Right lobe of liver (tissue), 6 donors: ENCODE data around the gene MPEG1. TPM values are rescaled to one million over a fixed set of nuclear protein-coding genes. Genes with fewer than 3 reads are reported as not detected.

Experiments used
- ATAC-seq, 4 donors: fragments of 200-7000 bp; cut with Tn5 transposase; one replicate each; pipeline ENCODE4 v1.9.1; 2020; ENCODE audit warnings: mild to moderate bottlenecking in 4 of 4, moderate library complexity in 4 of 4
- DNase-seq, 3 donors: peaks; one replicate each; pipeline ENCODE4 v3.0.0-alpha.2; 2020
- H3K27ac ChIP-seq, 3 donors: fragments of 200-600 bp; one replicate each; pipeline ENCODE4 v1.8.0; 2022
- H3K27me3 ChIP-seq, 2 donors: fragments of 200-600 bp; one replicate each; pipeline ENCODE4 v1.8.0; 2022
- H3K36me3 ChIP-seq, 4 donors: fragments of 200-600 bp; sonication (generic) in 1 of 4; one replicate each; pipeline versions ENCODE4 v1.5.1 to v1.8.0; 2017 to 2022; ENCODE audit warnings: control low read depth in 1 of 4
- H3K4me1 ChIP-seq, 4 donors: fragments of 200-600 bp; sonication (generic) in 1 of 4; one replicate each; pipeline versions ENCODE4 v1.5.1 to v1.8.0; 2017 to 2022; ENCODE audit warnings: control low read depth in 1 of 4
- H3K4me3 ChIP-seq, 3 donors: fragments of 200-600 bp; one replicate each; pipeline ENCODE4 v1.8.0; 2022
- H3K9me3 ChIP-seq, 4 donors: fragments of 200-600 bp; sonication (generic) in 1 of 4; one replicate each; pipeline versions ENCODE4 v1.5.1 to v1.8.0; 2017 to 2022; ENCODE audit warnings: control low read depth in 1 of 4
- POLR2A ChIP-seq: fragments of 450-650 bp; IDR thresholded peaks from one replicate; pipeline ENCODE4 v1.6.1; 2017; ENCODE audit warnings: antibody characterized with exemption, mild to moderate bottlenecking
- WGBS: methylation state at CpG from one replicate; pipeline ENCODE4 v1.1.6; 2018; ENCODE audit warnings: low coverage, low lambda C conversion rate; ENCODE audit not compliant: insufficient coverage; ENCODE audit errors: missing lambda C conversion rate; 5-methylcytosine and 5-hydroxymethylcytosine counted together
- intact Hi-C, 2 donors: fragments of 100-400 bp; cut with DNase I; formaldehyde crosslinking; loops; one replicate each; pipeline versions ENCODE4 v1.11.2 to v1.14.1; 2022
- total RNA-seq, 6 experiments: library from RNA; depleted of rRNA in 2 of 6; stranded (reverse); fragments of >200 nt in 2 of 6; fragmentation: NEBNext Ultra II Directional in 3 of 6; extraction: Animal tissue kit (Norgen Biotek cat#: 25700) in 3 of 6; gene quantifications; one replicate each; pipeline versions ENCODE4 v1.1.0 to v1.2.4, GENCODE V29; 2016 to 2023
- TF ChIP-seq, protein P1 (sequence below), 4 donors: fragments of 200-600 bp in 3 of 4; fragments of 450-650 bp in 1 of 4; IDR thresholded peaks; one replicate each; pipeline versions ENCODE4 v1.5.1 to v1.8.0; 2016 to 2022; ENCODE audit warnings: antibody characterized with exemption in 4 of 4, mild to moderate bottlenecking in 2 of 4
- donor health status: DM: no; HTN: yes; CAD: no.
- donor health status: DM: no; HTN: no; CAD: no.
- donor health status: DM: no; HTN: no; CAD: no.
- donor health status: DM: no; HTN: yes; CAD: no.
- donor health status: DM: no; HTN: yes; CAD: no.

MPEG1 gene
- total RNA-seq, 6 experiments from 2014 or later, result 5.6 to 22.6 (median 7.4) TPM

- TF ChIP-seq, protein P1, sequence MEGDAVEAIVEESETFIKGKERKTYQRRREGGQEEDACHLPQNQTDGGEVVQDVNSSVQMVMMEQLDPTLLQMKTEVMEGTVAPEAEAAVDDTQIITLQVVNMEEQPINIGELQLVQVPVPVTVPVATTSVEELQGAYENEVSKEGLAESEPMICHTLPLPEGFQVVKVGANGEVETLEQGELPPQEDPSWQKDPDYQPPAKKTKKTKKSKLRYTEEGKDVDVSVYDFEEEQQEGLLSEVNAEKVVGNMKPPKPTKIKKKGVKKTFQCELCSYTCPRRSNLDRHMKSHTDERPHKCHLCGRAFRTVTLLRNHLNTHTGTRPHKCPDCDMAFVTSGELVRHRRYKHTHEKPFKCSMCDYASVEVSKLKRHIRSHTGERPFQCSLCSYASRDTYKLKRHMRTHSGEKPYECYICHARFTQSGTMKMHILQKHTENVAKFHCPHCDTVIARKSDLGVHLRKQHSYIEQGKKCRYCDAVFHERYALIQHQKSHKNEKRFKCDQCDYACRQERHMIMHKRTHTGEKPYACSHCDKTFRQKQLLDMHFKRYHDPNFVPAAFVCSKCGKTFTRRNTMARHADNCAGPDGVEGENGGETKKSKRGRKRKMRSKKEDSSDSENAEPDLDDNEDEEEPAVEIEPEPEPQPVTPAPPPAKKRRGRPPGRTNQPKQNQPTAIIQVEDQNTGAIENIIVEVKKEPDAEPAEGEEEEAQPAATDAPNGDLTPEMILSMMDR (IDR thresholded peaks at IDR 0.05), result no peak
- no peak for TF ChIP-seq POLR2A
- no peak for DNase-seq
- Histone ChIP-seq H3K27ac (no peak overlapping the region), H3K27me3 (no peaks in the 10 kb centered on the region), H3K9me3 (no peaks in the 10 kb centered on the region), H3K36me3 (peaks cover 0 to 4% (median 2%) of the 10 kb centered on the region in 4 donors), H3K4me1 (peaks cover 0 to 35% (median 11%) of the 10 kb centered on the region in 4 donors), H3K4me3 (no peak overlapping the region)
- intact Hi-C loops, result no loop called here
- no peak for ATAC-seq
Measured at GRCh38 chr11:59178402-59178801, 34.3 kb downstream of the MPEG1 start.

GRCh38 chr11:59176330-59176729 lies 36.4 kb downstream of the MPEG1 start:
- peaks cover 0 to 34% (median 11%) of the 10 kb centered on the region in 4 donors for H3K4me1 ChIP-seq
- peak in 3 of 4 donors; percentile 5 to 35 (median 19) for ATAC-seq
- H3K27me3 ChIP-seq, result no peaks in the 10 kb centered on the region
- no peak overlapping the region for H3K4me3 ChIP-seq
- WGBS, result 48% methylated on average over 7 of the region's 7 CpGs
- no peaks in the 10 kb centered on the region for H3K9me3 ChIP-seq
- TF ChIP-seq, protein P1 (IDR thresholded peaks at IDR 0.05), result no peak
- TF ChIP-seq POLR2A, result peak; percentile 5
- DNase-seq, result peak in 1 of 3 donors; percentile 62
- peak overlapping the region; percentile 78 to 91 (median 79) for H3K27ac ChIP-seq
- H3K36me3 ChIP-seq, result no peaks in the 10 kb centered on the region
- intact Hi-C loops, result no loop called here

DNA sequence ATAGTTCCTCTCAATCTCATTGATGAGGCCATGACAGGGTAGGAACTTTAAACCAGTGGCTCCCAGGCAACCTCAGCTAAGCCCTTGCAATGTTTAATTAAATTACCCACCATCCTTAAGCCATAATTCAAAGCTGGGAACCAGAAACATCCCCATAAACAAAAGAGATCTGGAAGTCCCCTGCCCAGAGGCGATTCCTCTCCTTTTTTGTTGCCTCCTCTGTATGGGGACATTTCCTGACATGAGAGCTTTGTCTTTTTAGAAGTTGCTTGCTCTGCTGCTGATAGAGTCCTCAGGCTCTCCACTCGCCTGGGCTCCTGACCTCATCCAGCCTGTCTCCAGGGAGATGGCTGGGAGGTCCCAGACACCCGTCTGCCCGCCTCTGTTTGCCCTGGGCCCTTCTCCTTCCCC lies 37.6 kb downstream of the MPEG1 start:
- DNase-seq, result peak in 1 of 3 donors; percentile 33
- intact Hi-C loops, result no loop called here
- whole genome bisulfite sequencing, result 35% methylated on average over 4 of the region's 4 CpGs

DNA sequence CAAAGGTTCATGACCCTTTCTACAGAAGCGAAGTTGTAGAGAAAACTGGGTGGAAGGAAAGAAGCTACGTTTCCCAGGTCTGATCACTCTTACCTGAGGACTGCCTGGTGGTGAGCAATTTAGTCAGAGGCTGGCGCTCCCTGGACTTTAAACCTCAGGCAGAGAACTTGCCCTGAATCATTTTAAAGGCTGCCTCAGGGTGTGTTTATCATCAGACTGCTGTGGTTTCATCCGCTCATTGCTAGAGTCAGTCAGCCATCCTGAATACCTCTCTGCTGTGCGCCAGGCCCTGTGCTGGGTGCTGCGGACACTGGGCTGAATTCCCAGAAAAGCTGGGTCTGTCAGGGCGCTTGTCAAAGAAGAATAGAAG lies 38.1 kb downstream of the MPEG1 start:
- ATAC-seq, result peak; percentile 22 to 57 (median 49)

More for the DNA sequence above, 37.6 kb downstream of the MPEG1 start:
- ATAC-seq, result no peak
- Histone ChIP-seq H3K4me3 (peak overlapping the region in 1 of 3 donors; percentile 74), H3K27ac (peak overlapping the region; percentile 78 to 91 (median 79)), H3K9me3 (no peaks in the 10 kb centered on the region), H3K4me1 (peaks cover 0 to 34% (median 11%) of the 10 kb centered on the region in 4 donors), H3K36me3 (no peaks in the 10 kb centered on the region), H3K27me3 (no peaks in the 10 kb centered on the region)
- TF ChIP-seq, protein P1 (IDR thresholded peaks at IDR 0.05), result no peak
- TF ChIP-seq POLR2A, result no peak

More for the DNA sequence above, 38.1 kb downstream of the MPEG1 start:
- peak; percentile 49 for TF ChIP-seq POLR2A
- TF ChIP-seq, protein P1 (IDR thresholded peaks at IDR 0.05), result no peak
- Histone ChIP-seq H3K4me3 (peak overlapping the region; percentile 0 to 74 (median 15)), H3K27me3 (no peaks in the 10 kb centered on the region), H3K4me1 (peaks cover 0 to 34% (median 11%) of the 10 kb centered on the region in 4 donors), H3K9me3 (no peaks in the 10 kb centered on the region), H3K27ac (peak overlapping the region; percentile 78 to 91 (median 79)), H3K36me3 (no peaks in the 10 kb centered on the region)
- intact Hi-C loops, result loop anchor here in 1 of 2 donors (5.0 kb wide), 1 partner anchor 33 kb away; no protein-coding TSS in a partner anchor
- peak in 2 of 3 donors; percentile 57 to 62 for DNase-seq
- 23% methylated on average over 2 of the region's 7 CpGs for WGBS
